ENCODE measurements around the gene EPS15.

Gene EPS15

DNA sequence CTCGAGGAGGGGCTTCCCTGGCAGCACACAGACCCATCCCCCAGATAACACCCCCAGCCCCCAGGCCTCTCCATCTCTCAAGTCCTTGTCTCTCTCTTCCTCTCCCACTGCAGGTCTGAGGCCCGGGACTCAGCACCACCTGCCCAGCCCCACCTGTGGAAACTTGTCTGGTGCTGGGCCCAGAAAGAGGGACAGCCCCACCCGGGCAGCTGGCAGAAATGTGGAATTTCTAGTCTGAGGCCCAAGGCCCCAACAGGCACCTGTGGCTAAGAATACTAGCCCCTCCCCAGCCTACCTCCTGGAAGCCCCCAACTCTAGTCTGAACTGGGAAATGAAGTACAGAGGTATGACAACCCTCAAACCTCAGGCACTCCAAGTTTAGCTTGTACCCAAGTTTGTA is 204.1 kb downstream of the EPS15 start:
- H3K9me2 ChIP-seq (ENCODE audit: low read depth, low read length) = no peaks in the 10 kb centered on the region
- H3K36me3 ChIP-seq (ENCODE audit: insufficient read depth, low read length) = no peaks in the 10 kb centered on the region
- TF ChIP-seq, protein P1, sequence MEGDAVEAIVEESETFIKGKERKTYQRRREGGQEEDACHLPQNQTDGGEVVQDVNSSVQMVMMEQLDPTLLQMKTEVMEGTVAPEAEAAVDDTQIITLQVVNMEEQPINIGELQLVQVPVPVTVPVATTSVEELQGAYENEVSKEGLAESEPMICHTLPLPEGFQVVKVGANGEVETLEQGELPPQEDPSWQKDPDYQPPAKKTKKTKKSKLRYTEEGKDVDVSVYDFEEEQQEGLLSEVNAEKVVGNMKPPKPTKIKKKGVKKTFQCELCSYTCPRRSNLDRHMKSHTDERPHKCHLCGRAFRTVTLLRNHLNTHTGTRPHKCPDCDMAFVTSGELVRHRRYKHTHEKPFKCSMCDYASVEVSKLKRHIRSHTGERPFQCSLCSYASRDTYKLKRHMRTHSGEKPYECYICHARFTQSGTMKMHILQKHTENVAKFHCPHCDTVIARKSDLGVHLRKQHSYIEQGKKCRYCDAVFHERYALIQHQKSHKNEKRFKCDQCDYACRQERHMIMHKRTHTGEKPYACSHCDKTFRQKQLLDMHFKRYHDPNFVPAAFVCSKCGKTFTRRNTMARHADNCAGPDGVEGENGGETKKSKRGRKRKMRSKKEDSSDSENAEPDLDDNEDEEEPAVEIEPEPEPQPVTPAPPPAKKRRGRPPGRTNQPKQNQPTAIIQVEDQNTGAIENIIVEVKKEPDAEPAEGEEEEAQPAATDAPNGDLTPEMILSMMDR (IDR thresholded peaks at IDR 0.05; ENCODE audit: low read length) = no peak
- no peak for TF ChIP-seq EZH2 (IDR thresholded peaks at IDR 0.05; ENCODE audit: borderline replicate concordance, low read length)
- H3K4me2 ChIP-seq (ENCODE audit: low read length) = no peak overlapping the region
- H3K27me3 ChIP-seq (ENCODE audit: insufficient read depth, low read length) = no peaks in the 10 kb centered on the region
- no peaks in the 10 kb centered on the region for H4K20me1 ChIP-seq (ENCODE audit: insufficient read depth, low read length)
- no peaks in the 10 kb centered on the region for H3K9me3 ChIP-seq (ENCODE audit: low read length)
- no peaks in the 10 kb centered on the region for H3K4me1 ChIP-seq (ENCODE audit: insufficient read depth, low read length, severe bottlenecking)
- no peak overlapping the region for H3K9ac ChIP-seq (ENCODE audit: low read length)
- no peak overlapping the region for H3K27ac ChIP-seq (ENCODE audit: low read depth, low read length, poor library complexity, severe bottlenecking)
- no peak overlapping the region for H3K4me3 ChIP-seq (ENCODE audit: low read depth, low read length, poor library complexity, severe bottlenecking)
- H3K79me2 ChIP-seq (ENCODE audit: insufficient read depth, low read length) = no peaks in the 10 kb centered on the region
- H3F3A ChIP-seq (ENCODE audit: insufficient read depth, low read length) = no peaks in the 10 kb centered on the region
- H2AFZ ChIP-seq (ENCODE audit: low read length) = no peak overlapping the region

DNA sequence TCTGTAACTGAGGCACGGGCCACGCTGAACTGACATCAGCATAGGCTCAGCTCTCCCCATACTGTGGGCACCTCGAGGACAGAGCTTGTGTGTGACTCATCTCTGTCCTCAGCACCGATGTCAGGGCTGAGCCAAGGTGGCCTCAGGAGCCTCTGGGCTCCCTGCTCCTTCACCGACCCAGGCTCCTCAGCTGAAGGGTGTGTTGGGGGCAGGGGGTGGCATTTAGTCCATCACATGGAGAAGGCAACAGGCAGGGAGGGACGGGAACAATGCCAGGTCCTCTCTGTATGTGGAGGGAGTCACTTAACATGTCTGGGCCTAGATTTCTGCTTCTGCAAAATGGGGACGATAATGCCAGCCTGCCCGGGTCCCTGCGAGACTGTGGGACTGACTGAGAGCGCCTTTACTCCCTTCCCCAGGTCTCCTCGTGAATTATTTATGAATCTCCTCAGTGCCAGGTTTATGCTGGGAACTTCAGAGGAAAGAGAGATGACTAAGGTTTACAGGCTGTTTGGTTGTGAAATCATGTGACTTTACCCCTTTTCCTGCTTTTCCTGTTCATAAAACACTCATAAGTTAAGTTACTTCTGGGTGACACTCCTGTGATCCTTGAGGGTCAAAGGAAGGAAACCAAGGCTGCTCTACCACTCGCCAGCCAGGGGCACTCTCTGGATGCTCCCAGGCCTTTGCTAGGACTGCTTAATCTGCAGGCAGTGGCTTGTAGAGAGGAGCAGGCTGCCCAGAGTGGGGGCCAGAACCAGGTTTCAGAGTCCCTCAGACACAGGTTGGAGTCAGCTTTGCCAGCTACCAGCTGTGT is 204.9 kb downstream of the EPS15 start:
- H3K4me1 ChIP-seq (ENCODE audit: insufficient read depth, low read length, severe bottlenecking) = no peaks in the 10 kb centered on the region
- H3K27ac ChIP-seq (ENCODE audit: low read depth, low read length, poor library complexity, severe bottlenecking) = no peak overlapping the region
- H4K20me1 ChIP-seq (ENCODE audit: insufficient read depth, low read length) = no peaks in the 10 kb centered on the region
- no peaks in the 10 kb centered on the region for H3F3A ChIP-seq (ENCODE audit: insufficient read depth, low read length)
- no peaks in the 10 kb centered on the region for H3K9me3 ChIP-seq (ENCODE audit: low read length)
- no peaks in the 10 kb centered on the region for H3K9me2 ChIP-seq (ENCODE audit: low read depth, low read length)
- H3K79me2 ChIP-seq (ENCODE audit: insufficient read depth, low read length) = no peaks in the 10 kb centered on the region
- no peak overlapping the region for H3K4me2 ChIP-seq (ENCODE audit: low read length)
- TF ChIP-seq, protein P1 (IDR thresholded peaks at IDR 0.05; ENCODE audit: low read length) = no peak
- TF ChIP-seq EZH2 (IDR thresholded peaks at IDR 0.05; ENCODE audit: borderline replicate concordance, low read length) = no peak
- H3K27me3 ChIP-seq (ENCODE audit: insufficient read depth, low read length) = no peaks in the 10 kb centered on the region
- no peak overlapping the region for H2AFZ ChIP-seq (ENCODE audit: low read length)
- H3K4me3 ChIP-seq (ENCODE audit: low read depth, low read length, poor library complexity, severe bottlenecking) = no peak overlapping the region
- H3K36me3 ChIP-seq (ENCODE audit: insufficient read depth, low read length) = no peaks in the 10 kb centered on the region
- no peak overlapping the region for H3K9ac ChIP-seq (ENCODE audit: low read length)

DNA sequence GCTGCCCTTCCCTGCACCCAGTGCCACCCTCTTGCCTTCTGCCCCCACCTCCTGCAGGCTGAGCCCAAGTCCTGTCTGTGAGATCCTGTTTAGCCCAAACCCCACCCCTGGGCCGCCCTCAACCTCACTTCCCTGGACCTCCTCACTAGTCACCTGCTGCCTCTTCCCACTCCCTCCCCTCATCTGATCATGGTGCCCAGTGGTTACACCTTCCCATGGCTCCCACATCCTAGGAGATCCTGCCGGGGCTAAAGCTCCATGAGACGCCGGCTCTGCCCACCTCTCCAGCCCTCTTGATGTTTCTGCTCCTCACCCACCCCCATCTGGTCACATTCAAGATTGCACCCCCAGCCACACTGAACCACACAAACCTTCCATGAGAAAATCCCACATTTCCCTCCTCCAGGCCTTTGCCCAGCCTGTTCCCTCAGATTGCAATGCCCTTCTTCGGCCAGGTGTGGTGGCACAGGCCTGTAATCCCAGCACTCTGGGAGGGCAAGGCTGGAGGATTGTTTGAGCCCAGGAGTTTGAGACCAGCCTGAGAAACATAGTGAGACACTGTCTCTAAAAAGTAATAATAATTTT is 205.7 kb downstream of the EPS15 start:
- TF ChIP-seq, protein P1 (IDR thresholded peaks at IDR 0.05; ENCODE audit: low read length) = peak; percentile 26; the same call in 1 of the 2 replicates
- TF ChIP-seq EZH2 (IDR thresholded peaks at IDR 0.05; ENCODE audit: borderline replicate concordance, low read length) = no peak
- no peaks in the 10 kb centered on the region for H3K4me1 ChIP-seq (ENCODE audit: insufficient read depth, low read length, severe bottlenecking)
- H3K27ac ChIP-seq (ENCODE audit: low read depth, low read length, poor library complexity, severe bottlenecking) = no peak overlapping the region
- H3K27me3 ChIP-seq (ENCODE audit: insufficient read depth, low read length) = no peaks in the 10 kb centered on the region
- no peaks in the 10 kb centered on the region for H3K79me2 ChIP-seq (ENCODE audit: insufficient read depth, low read length)
- no peak overlapping the region for H3K4me2 ChIP-seq (ENCODE audit: low read length)
- H3K9ac ChIP-seq (ENCODE audit: low read length) = no peak overlapping the region
- no peaks in the 10 kb centered on the region for H3K36me3 ChIP-seq (ENCODE audit: insufficient read depth, low read length)
- H3K9me2 ChIP-seq (ENCODE audit: low read depth, low read length) = no peaks in the 10 kb centered on the region
- H3F3A ChIP-seq (ENCODE audit: insufficient read depth, low read length) = no peaks in the 10 kb centered on the region
- no peak overlapping the region for H3K4me3 ChIP-seq (ENCODE audit: low read depth, low read length, poor library complexity, severe bottlenecking)
- no peaks in the 10 kb centered on the region for H4K20me1 ChIP-seq (ENCODE audit: insufficient read depth, low read length)
- no peak overlapping the region for H2AFZ ChIP-seq (ENCODE audit: low read length)
- H3K9me3 ChIP-seq (ENCODE audit: low read length) = no peaks in the 10 kb centered on the region
